Measurements from ENCODE around the gene GAMT.

DNA sequence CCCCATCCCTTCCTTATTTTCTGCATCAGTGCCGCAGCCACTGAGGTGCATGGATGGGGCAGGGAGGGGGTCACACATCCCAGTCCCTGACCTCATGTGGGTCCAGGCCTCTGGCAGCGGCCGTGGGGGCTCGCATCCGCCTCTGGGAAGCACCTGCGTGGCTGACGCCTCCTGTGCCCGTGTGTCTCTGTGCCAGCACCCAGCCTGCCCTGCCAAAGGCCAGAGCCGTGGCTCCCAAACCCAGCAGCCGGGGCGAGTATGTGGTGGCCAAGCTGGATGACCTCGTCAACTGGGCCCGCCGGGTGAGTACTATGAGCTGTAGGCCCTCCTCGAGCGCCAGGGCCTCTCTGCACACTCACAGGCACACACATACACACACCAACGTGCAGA is 12.7 kb downstream of the GAMT start:
- TF ChIP-seq CTCF (IDR thresholded peaks at IDR 0.05), result no peak
- no peak for TF ChIP-seq POLR2A (IDR thresholded peaks at IDR 0.05)
